ENCODE data around the gene C10orf120.

DNA sequence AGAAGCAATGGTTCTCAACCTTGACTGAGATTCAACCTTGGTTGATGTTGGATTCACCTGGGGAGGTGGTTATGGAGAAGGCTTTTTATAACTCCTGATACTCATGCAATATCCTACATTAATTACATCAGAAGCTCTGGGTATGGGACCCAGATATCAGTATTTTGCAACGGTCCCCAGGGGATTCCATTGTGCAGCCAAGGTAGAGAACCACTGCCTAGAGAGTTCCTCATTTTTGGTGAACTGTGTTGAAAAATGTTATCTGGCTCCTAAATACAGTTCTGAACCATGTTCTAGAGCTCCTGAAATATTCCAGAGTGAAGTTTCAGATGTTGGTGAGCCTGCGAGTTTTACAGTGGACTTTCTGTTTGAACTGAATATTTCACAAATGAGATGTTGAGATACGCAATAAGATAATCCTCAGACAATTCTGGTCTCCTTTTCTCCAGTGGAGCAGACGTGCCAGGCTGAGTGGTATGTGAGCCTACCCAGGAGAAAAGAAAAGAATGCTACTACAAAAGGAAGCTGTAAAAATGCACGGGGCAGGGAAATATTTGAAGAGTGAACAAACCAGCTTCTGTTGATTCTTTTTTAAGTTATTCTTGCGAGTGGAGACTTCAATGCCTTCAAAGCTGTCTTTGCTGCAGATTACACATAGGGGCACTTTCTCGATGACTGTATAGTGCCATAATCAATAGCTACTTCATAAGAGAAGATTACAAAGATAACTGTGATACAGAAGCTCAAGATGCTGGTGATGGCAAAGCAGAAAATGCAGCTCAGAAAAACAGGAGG, 13.6 kb upstream of the C10orf120 start:
- no peak for TF ChIP-seq POLR2A (IDR thresholded peaks at IDR 0.05)
- TF ChIP-seq, protein P1, sequence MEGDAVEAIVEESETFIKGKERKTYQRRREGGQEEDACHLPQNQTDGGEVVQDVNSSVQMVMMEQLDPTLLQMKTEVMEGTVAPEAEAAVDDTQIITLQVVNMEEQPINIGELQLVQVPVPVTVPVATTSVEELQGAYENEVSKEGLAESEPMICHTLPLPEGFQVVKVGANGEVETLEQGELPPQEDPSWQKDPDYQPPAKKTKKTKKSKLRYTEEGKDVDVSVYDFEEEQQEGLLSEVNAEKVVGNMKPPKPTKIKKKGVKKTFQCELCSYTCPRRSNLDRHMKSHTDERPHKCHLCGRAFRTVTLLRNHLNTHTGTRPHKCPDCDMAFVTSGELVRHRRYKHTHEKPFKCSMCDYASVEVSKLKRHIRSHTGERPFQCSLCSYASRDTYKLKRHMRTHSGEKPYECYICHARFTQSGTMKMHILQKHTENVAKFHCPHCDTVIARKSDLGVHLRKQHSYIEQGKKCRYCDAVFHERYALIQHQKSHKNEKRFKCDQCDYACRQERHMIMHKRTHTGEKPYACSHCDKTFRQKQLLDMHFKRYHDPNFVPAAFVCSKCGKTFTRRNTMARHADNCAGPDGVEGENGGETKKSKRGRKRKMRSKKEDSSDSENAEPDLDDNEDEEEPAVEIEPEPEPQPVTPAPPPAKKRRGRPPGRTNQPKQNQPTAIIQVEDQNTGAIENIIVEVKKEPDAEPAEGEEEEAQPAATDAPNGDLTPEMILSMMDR (IDR thresholded peaks at IDR 0.05) = no peak

Data from tibial nerve (tissue), 3 donors.